ENCODE results near the gene PPP1R3C.

The PPP1R3C gene

GRCh38 chr10:91597197-91597881 is 35.5 kb downstream of the PPP1R3C start:
- DNase-seq = no peak

GRCh38 chr10:91596825-91597196 is 36.1 kb downstream of the PPP1R3C start:
- DNase-seq = no peak

GRCh38 chr10:91593834-91594233 is 39.0 kb downstream of the PPP1R3C start:
- DNase-seq = no peak

- no peak for DNase-seq
Measured at GRCh38 chr10:91593366-91593765, 39.5 kb downstream of the PPP1R3C start.

GRCh38 chr10:91592266-91592975 is 40.5 kb downstream of the PPP1R3C start:
- DNase-seq = no peak

- DNase-seq = no peak
Measured at GRCh38 chr10:91591797-91592174, 41.1 kb downstream of the PPP1R3C start.

- no peak for DNase-seq
Measured at GRCh38 chr10:91590904-91591796, 41.7 kb downstream of the PPP1R3C start.

- no peak for DNase-seq
Measured at GRCh38 chr10:91590142-91590903, 42.5 kb downstream of the PPP1R3C start.

GRCh38 chr10:91589658-91590035 is 43.2 kb downstream of the PPP1R3C start:
- no peak for DNase-seq

GRCh38 chr10:91589015-91589657 is 43.7 kb downstream of the PPP1R3C start:
- no peak for DNase-seq

- DNase-seq = no peak
Measured at GRCh38 chr10:91587710-91588638, 44.9 kb downstream of the PPP1R3C start.

- no peak for DNase-seq
Measured at GRCh38 chr10:91582153-91582554, 50.7 kb downstream of the PPP1R3C start.

GRCh38 chr10:91579329-91579985 is 53.4 kb downstream of the PPP1R3C start:
- no peak for DNase-seq

Measured in activated CD4-positive, CD25-positive, alpha-beta regulatory T cell (primary cell).